Suprapubic skin (tissue), 4 donors: Measurements from ENCODE around the gene VTN.

Experiments used
- CTCF ChIP-seq, 2 donors: fragments of 200-600 bp in 1 of 2; fragments of 450-650 bp in 1 of 2; sonication (generic) in 1 of 2; IDR thresholded peaks; one replicate each; pipeline ENCODE4 v1.5.1; 2016 to 2019; ENCODE audit warnings: antibody characterized with exemption in 2 of 2, mild to moderate bottlenecking in 1 of 2, moderate library complexity in 1 of 2
- POLR2A ChIP-seq, 2 donors: fragments of 450-650 bp; IDR thresholded peaks; one replicate each; pipeline ENCODE4 v1.6.1; 2017; ENCODE audit warnings: antibody characterized with exemption in 2 of 2, mild to moderate bottlenecking in 2 of 2, moderate library complexity in 2 of 2
- POLR2AphosphoS5 ChIP-seq, 3 donors: sonication (generic); formaldehyde crosslinking; IDR thresholded peaks; one replicate each; pipeline ENCODE4 v1.6.1; 2017; ENCODE audit warnings: antibody characterized with exemption in 3 of 3

- no peak for TF ChIP-seq CTCF (IDR thresholded peaks at IDR 0.05)
- TF ChIP-seq POLR2AphosphoS5 (IDR thresholded peaks at IDR 0.05) = no peak
- TF ChIP-seq POLR2A (IDR thresholded peaks at IDR 0.05) = no peak
These were observed 49.7 kb downstream of the VTN start for GRCh38 chr17:28320215-28321061.
